BE2C (cell line): ENCODE measurements around the gene PID1.

Experiments
- DNase-seq: peaks from one replicate; pipeline ENCODE4 v3.0.0-alpha.2; 2020
- H3K27me3 ChIP-seq: fragments of 250-450 bp; sonication (Bioruptor Pico); 2 replicates; pipeline ENCODE4 v1.5.1; 2020; ENCODE audit warnings: mild to moderate bottlenecking
- H3K36me3 ChIP-seq: fragments of 250-450 bp; sonication (Bioruptor Pico); 2 replicates; pipeline ENCODE4 v1.5.1; 2020; ENCODE audit warnings: mild to moderate bottlenecking
- H3K4me1 ChIP-seq: fragments of 250-450 bp; sonication (Bioruptor Pico); 2 replicates; pipeline ENCODE4 v1.5.1; 2020
- H3K4me3 ChIP-seq: 2 replicates; pipeline ENCODE4 v1.5.1; 2011; ENCODE audit warnings: low read depth, low read length
- H3K9me3 ChIP-seq: fragments of 250-450 bp; sonication (Bioruptor Pico); 2 replicates; pipeline ENCODE4 v1.5.1; 2020
- CTCF ChIP-seq: IDR thresholded peaks from 2 replicates; pipeline ENCODE4 v1.5.1; 2012; ENCODE audit warnings: mild to moderate bottlenecking, low read depth, low read length

The PID1 gene

GRCh38 chr2:229045671-229046070 is 225.4 kb downstream of the PID1 start:
- Histone ChIP-seq H3K4me1 (no peaks in the 10 kb centered on the region), H3K27me3 (no peaks in the 10 kb centered on the region)

GRCh38 chr2:229044581-229044980 is 226.5 kb downstream of the PID1 start:
- H3K36me3 ChIP-seq: no peaks in the 10 kb centered on the region
- no peaks in the 10 kb centered on the region for H3K27me3 ChIP-seq
- no peak for DNase-seq
- no peaks in the 10 kb centered on the region for H3K4me1 ChIP-seq
- no peaks in the 10 kb centered on the region for H3K9me3 ChIP-seq
- no peak overlapping the region for H3K4me3 ChIP-seq
- no peak for TF ChIP-seq CTCF

More at GRCh38 chr2:229045671-229046070, 225.4 kb downstream of the PID1 start:
- Histone ChIP-seq H3K4me3 (no peak overlapping the region), H3K9me3 (no peaks in the 10 kb centered on the region), H3K36me3 (no peaks in the 10 kb centered on the region)
- TF ChIP-seq CTCF: no peak
- DNase-seq: no peak

- no peak for TF ChIP-seq CTCF
- H3K4me1 ChIP-seq: no peaks in the 10 kb centered on the region
- no peaks in the 10 kb centered on the region for H3K36me3 ChIP-seq
- DNase-seq: no peak
- H3K9me3 ChIP-seq: no peaks in the 10 kb centered on the region
- no peaks in the 10 kb centered on the region for H3K27me3 ChIP-seq
- no peak overlapping the region for H3K4me3 ChIP-seq
These were observed 227.4 kb downstream of the PID1 start for GRCh38 chr2:229043681-229044080.

- DNase-seq: no peak
- Histone ChIP-seq H3K4me1 (no peaks in the 10 kb centered on the region), H3K36me3 (no peaks in the 10 kb centered on the region), H3K4me3 (no peak overlapping the region), H3K27me3 (no peaks in the 10 kb centered on the region), H3K9me3 (no peaks in the 10 kb centered on the region)
- no peak for TF ChIP-seq CTCF
These were observed 228.7 kb downstream of the PID1 start for GRCh38 chr2:229042349-229042748.

GRCh38 chr2:229041691-229042090 is 229.4 kb downstream of the PID1 start:
- Histone ChIP-seq H3K4me1 (no peaks in the 10 kb centered on the region), H3K27me3 (no peaks in the 10 kb centered on the region), H3K9me3 (no peaks in the 10 kb centered on the region), H3K4me3 (no peak overlapping the region), H3K36me3 (no peaks in the 10 kb centered on the region)
- no peak for DNase-seq
- no peak for TF ChIP-seq CTCF

GRCh38 chr2:229037621-229038020 is 233.5 kb downstream of the PID1 start:
- H3K4me1 ChIP-seq: no peaks in the 10 kb centered on the region
- TF ChIP-seq CTCF: no peak
- no peak overlapping the region for H3K4me3 ChIP-seq
- no peak for DNase-seq
- no peaks in the 10 kb centered on the region for H3K9me3 ChIP-seq
- no peaks in the 10 kb centered on the region for H3K27me3 ChIP-seq
- no peaks in the 10 kb centered on the region for H3K36me3 ChIP-seq
